Skeletal muscle satellite cell (primary cell): ENCODE data around the gene EPB41.
"Not testable (repeated sequence)": the region's sequence is repeated elsewhere in the genome, so short reads cannot be mapped to it uniquely, and the experiment has no call there.

ENCODE experiments used
- H3K27me3 ChIP-seq: 2 replicates; pipeline ENCODE4 v1.7.0; 2013; ENCODE audit warnings: low read length; ENCODE audit not compliant: control insufficient read depth, insufficient read depth
- H3K36me3 ChIP-seq: 2 replicates; pipeline ENCODE4 v1.7.0; 2013; ENCODE audit warnings: mild to moderate bottlenecking, control low read depth, low read length; ENCODE audit not compliant: insufficient read depth
- H3K4me1 ChIP-seq: 2 replicates; pipeline ENCODE4 v1.7.0; 2013; ENCODE audit warnings: low read length; ENCODE audit not compliant: control insufficient read depth, insufficient read depth
- H3K4me2 ChIP-seq: 2 replicates; pipeline ENCODE4 v1.7.0; 2013; ENCODE audit warnings: mild to moderate bottlenecking, low read length
- H3K4me3 ChIP-seq: 2 replicates; pipeline ENCODE4 v1.7.0; 2013; ENCODE audit warnings: low read length
- H3K9ac ChIP-seq: 2 replicates; pipeline ENCODE4 v1.7.0; 2013; ENCODE audit warnings: mild to moderate bottlenecking, low read depth, low read length, moderate library complexity
- H3K9me3 ChIP-seq: replicated peaks from 2 replicates; pipeline ENCODE4 v1.7.0; 2013; ENCODE audit warnings: mild to moderate bottlenecking, control low read depth, low read length

The EPB41 gene

GRCh38 chr1:29133861-29134694, 219.7 kb downstream of the EPB41 start:
- Histone ChIP-seq H3K9ac (no peak overlapping the region), H3K4me3 (no peak overlapping the region), H3K9me3 (no peaks in the 10 kb centered on the region), H3K27me3 (no peaks in the 10 kb centered on the region), H3K36me3 (no peaks in the 10 kb centered on the region), H3K4me2 (no peak overlapping the region), H3K4me1 (no peaks in the 10 kb centered on the region)

- no peaks in the 10 kb centered on the region for H3K9me3 ChIP-seq
- H3K4me1 ChIP-seq, result no peaks in the 10 kb centered on the region
- H3K36me3 ChIP-seq, result no peaks in the 10 kb centered on the region
- no peak overlapping the region for H3K4me2 ChIP-seq
- no peak overlapping the region for H3K4me3 ChIP-seq
- no peaks in the 10 kb centered on the region for H3K27me3 ChIP-seq
- no peak overlapping the region for H3K9ac ChIP-seq
These were observed 220.3 kb downstream of the EPB41 start for GRCh38 chr1:29134695-29135028.

- Histone ChIP-seq H3K4me1 (no peaks in the 10 kb centered on the region), H3K9me3 (no peaks in the 10 kb centered on the region), H3K4me3 (no peak overlapping the region), H3K4me2 (no peak overlapping the region), H3K36me3 (no peaks in the 10 kb centered on the region), H3K9ac (no peak overlapping the region), H3K27me3 (no peaks in the 10 kb centered on the region)
These were observed 222.1 kb downstream of the EPB41 start for GRCh38 chr1:29136391-29136915.

GRCh38 chr1:29142714-29143113, 228.3 kb downstream of the EPB41 start:
- H3K36me3 ChIP-seq, result peaks cover 20% of the 10 kb centered on the region

GRCh38 chr1:29144178-29144577, 229.8 kb downstream of the EPB41 start:
- H3K36me3 ChIP-seq, result peaks cover 34% of the 10 kb centered on the region
- H3K9ac ChIP-seq, result no peak overlapping the region
- H3K4me1 ChIP-seq, result peaks cover 15% of the 10 kb centered on the region
- H3K27me3 ChIP-seq, result no peaks in the 10 kb centered on the region
- H3K4me2 ChIP-seq, result no peak overlapping the region
- no peak overlapping the region for H3K4me3 ChIP-seq
- H3K9me3 ChIP-seq, result no peaks in the 10 kb centered on the region

More at GRCh38 chr1:29142714-29143113, 228.3 kb downstream of the EPB41 start:
- H3K4me3 ChIP-seq, result no peak overlapping the region
- no peak overlapping the region for H3K4me2 ChIP-seq
- no peak overlapping the region for H3K9ac ChIP-seq
- no peaks in the 10 kb centered on the region for H3K27me3 ChIP-seq
- peaks cover 15% of the 10 kb centered on the region for H3K4me1 ChIP-seq
- H3K9me3 ChIP-seq, result no peaks in the 10 kb centered on the region

GRCh38 chr1:29145739-29146437, 231.5 kb downstream of the EPB41 start:
- peaks cover 41% of the 10 kb centered on the region for H3K36me3 ChIP-seq
- no peak overlapping the region for H3K4me3 ChIP-seq
- no peaks in the 10 kb centered on the region for H3K9me3 ChIP-seq
- peaks cover 15% of the 10 kb centered on the region for H3K4me1 ChIP-seq
- no peak overlapping the region for H3K9ac ChIP-seq
- no peak overlapping the region for H3K4me2 ChIP-seq
- H3K27me3 ChIP-seq, result no peaks in the 10 kb centered on the region

- no peaks in the 10 kb centered on the region for H3K27me3 ChIP-seq
- no peak overlapping the region for H3K4me2 ChIP-seq
- H3K9ac ChIP-seq, result no peak overlapping the region
- H3K4me1 ChIP-seq, result peaks cover 15% of the 10 kb centered on the region
- no peak overlapping the region for H3K4me3 ChIP-seq
- no peaks in the 10 kb centered on the region for H3K9me3 ChIP-seq
- peaks cover 66% of the 10 kb centered on the region for H3K36me3 ChIP-seq
These were observed 234.5 kb downstream of the EPB41 start for GRCh38 chr1:29148656-29149491.

- H3K4me2 ChIP-seq, H3K9me3 ChIP-seq, H3K9ac ChIP-seq, H3K4me3 ChIP-seq, H3K27me3 ChIP-seq: not testable (repeated sequence)
- H3K4me1 ChIP-seq, result peaks cover 13% of the 10 kb centered on the region
- H3K36me3 ChIP-seq, result peaks cover 76% of the 10 kb centered on the region
These were observed 236.0 kb downstream of the EPB41 start for GRCh38 chr1:29150346-29150745.

- H3K4me2 ChIP-seq, result no peak overlapping the region
- peaks cover 83% of the 10 kb centered on the region for H3K36me3 ChIP-seq
- no peaks in the 10 kb centered on the region for H3K9me3 ChIP-seq
- no peak overlapping the region for H3K9ac ChIP-seq
- no peaks in the 10 kb centered on the region for H3K27me3 ChIP-seq
- no peak overlapping the region for H3K4me3 ChIP-seq
- no peaks in the 10 kb centered on the region for H3K4me1 ChIP-seq
These were observed 237.9 kb downstream of the EPB41 start for GRCh38 chr1:29152046-29152805.

- peaks cover 84% of the 10 kb centered on the region for H3K36me3 ChIP-seq
- H3K9me3 ChIP-seq, result no peaks in the 10 kb centered on the region
These were observed 242.3 kb downstream of the EPB41 start for GRCh38 chr1:29156543-29157268.

More at GRCh38 chr1:29156543-29157268, 242.3 kb downstream of the EPB41 start:
- no peak overlapping the region for H3K4me3 ChIP-seq
- no peak overlapping the region for H3K4me2 ChIP-seq
- H3K27me3 ChIP-seq, result no peaks in the 10 kb centered on the region
- H3K4me1 ChIP-seq, result no peaks in the 10 kb centered on the region
- H3K9ac ChIP-seq, result no peak overlapping the region
